T1000 (cell line): Measurements from ENCODE around the gene TIGD2.
"Not testable (repeated sequence)": the region's sequence is repeated elsewhere in the genome, so short reads cannot be mapped to it uniquely, and the experiment has no call there.

Experiments
- DNase-seq: peaks from one replicate; lab custom pipeline; 2025; ENCODE audit warnings: mixed read lengths; lab: John Stamatoyannopoulos, UW

TIGD2 gene

DNA sequence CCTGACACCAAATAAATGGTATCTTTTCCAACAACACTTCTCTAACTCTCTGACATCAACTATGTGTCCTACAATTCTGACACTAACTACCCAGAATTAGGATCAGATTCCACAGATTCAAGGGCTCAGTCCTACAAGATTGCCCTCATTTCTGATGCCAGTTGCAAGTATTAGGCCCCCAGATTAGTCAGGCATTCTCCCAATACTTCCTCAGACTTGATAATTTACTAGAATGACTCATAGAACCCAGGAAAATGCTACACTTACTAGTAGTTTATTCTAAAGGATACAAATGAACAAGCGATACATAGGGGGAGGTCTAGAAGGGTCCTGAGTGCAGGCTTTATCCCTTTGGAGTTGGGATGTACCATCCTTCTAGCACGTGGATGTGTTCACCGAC, 8.5 kb downstream of the TIGD2 start:
- DNase-seq, result no peak

DNA sequence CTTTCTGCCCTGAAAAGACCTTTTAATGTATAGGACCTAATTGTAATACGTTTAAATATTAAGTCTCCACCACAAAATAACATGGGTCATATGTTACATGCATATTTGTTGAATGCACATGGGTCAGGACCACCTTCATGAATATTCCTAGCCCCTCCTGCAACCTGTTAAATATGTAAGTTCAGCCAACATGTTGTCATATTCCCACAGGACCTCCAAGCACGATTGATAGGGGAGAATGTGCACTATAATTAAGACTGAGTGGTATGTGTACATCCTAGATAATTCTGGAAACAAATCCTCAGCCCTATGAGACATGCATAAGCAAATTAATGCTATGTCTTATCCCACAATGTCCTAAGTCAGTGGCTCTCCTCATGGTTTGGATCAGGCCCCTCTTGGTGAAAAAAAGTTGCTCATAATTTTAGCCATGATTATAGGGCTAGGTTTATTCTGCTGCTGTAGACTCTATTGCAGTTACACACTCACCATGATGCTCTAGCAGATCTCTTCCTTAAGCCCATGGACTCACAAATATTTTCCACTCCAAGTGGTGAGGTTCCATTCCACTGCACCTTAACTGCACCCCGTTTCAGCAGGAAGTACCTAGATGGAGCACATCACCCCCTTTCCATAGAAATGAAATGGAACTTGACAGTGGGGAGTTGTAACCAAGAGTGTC, 10.2 kb downstream of the TIGD2 start:
- DNase-seq, result no peak

DNA sequence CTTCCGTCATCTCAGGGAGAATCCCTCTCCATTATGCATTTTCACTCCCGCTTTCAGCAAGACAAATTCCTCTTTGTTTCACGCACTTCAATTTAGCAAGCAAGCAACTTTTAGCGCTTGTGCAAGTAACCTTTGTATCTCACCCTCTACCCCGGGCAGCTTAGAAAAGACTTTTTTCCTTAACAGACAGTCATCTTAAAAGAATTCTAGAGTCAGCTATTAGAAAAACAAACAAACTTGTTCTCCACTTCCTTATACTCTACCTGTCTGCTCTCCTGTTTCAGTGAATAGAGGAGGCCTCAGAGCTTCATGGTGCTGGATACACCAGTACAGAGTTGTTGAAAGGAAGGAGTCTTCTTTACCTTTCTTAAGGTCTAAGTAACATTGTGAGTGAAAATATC, 12.1 kb downstream of the TIGD2 start:
- no peak for DNase-seq

DNA sequence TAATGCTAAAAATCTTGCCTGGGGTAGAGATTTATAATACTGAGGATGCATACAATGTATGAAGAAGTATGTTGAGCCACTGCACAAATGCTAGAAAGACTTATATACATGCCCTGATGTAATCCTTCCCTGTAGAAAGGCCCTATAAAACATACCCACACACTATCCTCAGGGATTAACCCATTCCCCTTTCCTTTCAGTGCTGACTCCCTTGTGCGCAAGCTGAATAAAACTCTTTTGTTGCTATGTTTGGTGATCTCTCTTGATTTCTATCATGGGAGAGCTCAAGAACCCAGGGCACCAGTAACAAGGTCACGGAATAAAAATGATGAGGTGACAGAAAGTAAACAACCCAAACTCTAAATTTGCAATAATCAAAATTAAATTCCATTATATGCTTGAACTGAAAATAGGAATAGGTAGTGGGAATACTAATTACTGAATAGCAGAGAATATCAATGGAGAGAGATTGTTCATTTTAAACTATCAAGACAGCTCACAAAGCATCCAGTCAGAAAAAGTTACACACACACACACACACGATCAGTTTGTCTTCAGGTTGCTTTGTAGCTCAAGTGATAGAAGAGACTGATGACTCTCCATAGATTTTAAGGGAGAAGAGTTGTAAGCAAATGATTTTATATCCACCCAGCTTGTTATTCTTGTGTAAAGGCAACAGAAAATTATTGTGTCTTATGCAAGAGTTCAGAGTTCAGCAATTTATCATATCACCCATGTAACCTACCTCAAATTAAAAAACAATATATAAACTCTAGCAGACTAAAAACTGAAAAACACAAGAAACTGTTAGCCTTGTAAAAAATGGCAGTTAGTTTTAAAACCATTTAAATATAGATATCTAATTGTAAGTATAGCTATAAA, 14.8 kb downstream of the TIGD2 start:
- DNase-seq, result no peak

DNA sequence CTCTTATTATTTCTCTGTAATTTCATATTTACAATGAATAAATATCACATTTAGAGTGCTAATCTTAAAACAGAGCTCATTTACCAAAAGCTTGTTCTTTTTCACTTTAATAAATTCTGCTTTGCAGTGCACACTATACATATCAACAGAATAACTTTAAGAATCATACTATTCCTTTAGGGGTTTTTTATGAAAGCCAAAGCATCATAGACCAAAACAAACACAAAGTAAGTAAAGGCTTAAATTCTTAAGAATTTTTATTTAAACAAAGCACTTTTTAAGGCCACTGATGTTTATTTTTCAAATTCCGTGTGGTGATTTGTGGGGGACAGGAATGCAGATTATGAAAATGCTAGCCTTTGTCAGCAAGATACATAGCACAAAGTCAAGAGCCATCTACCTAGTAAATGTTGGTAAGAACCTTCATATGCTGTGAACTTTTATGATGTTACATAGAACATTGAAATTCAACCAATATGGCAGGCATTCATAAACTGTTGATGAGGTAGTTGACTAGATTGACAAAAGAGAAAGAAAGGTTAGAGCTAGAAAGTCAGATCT, 17.8 kb downstream of the TIGD2 start:
- DNase-seq, result no peak

DNA sequence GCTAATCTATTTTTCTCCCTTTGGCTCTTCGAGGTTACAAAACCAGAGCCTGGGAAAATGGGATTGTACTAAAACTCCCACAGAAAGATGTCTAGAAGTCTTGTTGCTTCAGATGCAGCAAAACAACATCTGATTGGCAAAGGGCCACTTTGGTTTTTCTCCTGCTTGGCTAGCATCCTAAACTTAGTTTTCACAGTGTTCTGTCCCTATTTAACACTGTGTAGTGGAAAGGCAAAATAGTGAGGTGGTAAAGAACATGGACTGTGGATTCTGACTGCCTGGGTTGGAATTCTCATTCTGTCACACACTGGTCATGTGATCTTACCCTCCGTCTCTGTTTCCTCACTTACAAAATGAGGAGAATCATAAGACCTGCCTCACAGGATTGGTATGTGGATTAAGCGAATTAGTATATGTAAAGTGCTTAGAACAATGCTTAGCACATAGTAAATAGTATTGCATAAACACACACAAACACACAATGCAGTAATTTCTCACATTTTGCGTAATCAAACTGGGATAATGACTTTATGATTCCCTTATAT, 23.5 kb downstream of the TIGD2 start:
- DNase-seq, result no peak

DNA sequence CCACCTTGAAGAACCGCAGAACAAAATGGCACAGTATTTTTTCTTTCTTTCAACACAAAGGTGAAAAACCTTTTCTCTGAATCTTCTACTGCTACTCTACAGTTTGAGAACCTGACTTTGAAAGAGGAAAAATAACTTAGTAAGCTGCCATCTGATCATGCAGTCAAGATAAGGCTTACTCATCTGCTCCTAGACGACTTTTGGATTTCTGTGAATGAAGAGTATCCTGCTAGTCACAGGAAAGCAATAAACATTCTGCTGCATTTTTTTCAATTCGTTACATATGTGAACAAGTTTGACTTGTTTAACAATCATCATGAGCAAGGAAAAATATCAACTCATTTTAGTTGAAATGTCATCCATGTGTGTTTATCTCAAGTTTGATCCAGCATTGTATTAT, 25.2 kb downstream of the TIGD2 start:
- DNase-seq, result no peak

DNA sequence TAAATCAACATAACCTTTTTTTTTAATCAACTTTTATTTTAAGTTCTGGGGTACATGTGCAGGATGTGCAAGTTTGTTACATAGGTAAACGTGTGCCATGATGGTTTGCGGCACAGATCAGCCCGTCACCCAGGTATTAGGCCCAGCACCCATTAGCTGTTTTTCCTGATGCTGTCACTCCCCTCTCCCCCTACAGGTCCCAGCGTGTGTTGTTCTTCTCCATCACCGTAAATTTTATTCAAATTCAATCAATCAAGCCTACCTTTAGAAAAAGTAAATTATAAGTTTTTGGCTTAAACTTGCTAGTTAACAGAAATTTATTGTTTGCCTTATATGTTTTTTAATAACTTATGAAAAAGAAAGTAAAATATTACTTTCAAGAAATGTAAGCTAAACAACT, 25.9 kb downstream of the TIGD2 start:
- no peak for DNase-seq

DNA sequence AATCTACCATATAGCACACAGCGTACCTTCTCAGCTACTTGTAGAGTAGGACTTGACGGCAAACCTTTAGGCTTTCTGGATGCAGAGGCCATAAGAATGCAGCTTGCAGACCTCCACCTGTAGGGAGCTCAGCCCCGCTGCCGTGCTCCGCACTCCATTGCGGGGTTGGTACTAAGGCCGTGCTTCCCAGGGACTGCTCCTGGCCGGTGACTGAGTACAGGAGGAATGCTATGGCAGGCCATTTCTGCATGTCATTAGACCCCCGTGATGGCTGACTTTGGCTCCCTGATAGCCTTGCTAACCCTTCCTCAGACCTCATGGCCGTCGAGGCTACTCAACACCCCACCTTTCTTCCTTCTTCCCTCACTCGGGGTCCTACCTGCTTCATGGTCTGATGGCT, 26.4 kb downstream of the TIGD2 start:
- no peak for DNase-seq

DNA sequence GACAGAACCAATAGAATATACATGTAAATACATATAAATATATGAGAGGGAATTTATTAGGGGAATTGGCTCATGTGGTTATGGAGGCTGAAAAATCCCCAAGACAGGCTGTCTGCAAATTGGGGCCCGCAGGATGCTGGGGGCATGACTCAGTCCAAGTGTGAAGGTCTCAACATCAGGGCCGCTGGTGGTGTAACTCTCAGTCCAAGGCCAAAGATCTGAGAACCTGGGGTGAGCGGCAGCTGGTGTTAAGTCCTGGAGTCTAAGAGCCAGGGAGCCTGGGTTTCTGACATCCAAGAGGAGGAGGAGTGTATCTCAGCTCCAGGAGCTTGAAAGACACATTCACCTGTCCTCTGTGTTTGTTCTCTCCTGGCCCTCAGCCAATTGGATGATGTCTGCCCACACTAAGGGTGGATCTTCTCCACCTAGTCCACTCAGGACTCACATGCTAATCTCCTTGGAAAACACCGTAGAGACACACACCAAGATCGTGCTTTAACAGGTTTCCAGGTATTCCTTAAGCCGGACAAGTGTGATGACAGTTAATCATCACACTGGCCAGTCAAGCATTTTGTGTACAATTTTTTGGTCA, 28.9 kb downstream of the TIGD2 start:
- no peak for DNase-seq

DNA sequence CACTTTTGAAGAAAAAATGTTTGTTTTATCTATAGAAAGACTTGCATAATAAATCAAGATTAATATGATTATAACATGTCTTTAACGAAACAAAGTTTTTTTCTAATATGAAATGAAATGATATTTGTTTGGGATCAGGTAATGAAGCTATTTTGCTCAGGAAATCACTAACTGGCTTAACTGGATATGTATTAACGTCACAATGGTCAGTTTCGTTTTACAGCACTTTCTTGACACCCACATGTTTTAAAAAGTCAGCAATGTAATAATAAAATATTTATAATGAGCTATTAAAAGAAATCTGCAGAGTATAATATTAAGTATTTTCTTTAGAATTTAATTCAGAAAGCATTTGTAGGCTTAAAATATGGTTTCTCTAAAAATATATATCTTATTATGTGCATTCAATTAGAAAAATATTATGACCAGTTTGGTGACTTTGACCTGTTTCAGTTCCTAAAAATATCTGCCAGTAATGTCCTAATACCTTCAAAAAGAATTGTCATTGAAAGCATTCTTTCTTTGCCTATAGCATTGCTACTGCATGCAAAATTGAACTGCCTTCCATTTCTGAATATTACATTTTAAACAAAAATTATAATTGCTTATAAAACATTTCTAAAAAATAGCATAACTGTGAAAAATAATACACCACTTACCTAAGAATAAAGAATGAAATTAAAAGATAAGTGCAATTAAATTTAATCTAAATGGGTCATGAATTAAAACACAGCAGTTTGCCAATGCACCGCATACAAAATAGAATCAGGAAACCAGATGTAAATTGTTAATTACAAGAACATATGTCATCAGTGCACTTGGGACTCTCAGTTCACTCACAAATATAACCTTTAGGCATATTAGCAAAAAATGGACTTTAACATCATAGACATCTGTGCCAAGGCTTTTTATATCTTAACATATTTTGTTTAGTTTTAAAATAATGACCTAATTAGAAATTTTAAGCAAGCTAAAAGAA, 31.6 kb downstream of the TIGD2 start:
- DNase-seq, result no peak

DNA sequence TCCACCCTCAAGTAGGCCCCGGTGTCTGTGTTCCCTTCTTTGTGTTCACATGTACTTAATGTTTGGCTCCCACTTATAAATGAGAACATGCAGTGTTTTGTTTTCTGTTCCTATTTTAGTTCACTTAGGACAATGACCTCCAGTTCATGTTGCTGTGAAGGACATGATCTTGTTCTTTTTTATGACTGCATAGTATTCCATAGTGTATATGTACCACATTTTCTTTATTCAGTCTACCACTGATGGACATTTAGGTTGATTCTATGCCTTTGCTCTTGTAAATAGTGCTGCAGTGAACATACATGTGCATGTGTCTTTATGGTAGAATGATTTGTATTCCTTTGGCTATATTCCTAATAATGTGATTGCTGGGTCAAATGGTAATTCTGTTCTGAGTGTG, 33.3 kb downstream of the TIGD2 start:
- DNase-seq, result not testable (repeated sequence)

DNA sequence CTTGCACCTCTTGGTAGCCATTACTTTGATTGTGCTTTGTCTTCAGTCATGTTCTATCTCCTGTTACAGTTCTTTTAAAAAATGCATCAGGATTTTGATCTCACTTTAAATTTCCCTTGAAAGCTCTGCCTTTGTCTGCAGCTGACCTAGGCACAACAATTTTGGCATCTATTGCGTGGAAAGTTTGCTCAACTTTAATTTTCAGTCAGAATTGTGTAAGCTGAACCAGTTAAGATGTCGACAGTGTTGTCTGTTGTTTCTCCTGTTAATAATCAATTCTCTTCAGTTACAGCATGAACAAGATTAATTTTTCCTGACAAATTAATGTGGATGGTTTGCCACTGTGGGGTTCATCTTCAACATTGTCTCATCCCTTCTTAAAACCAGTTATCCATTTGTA, 34.9 kb downstream of the TIGD2 start:
- no peak for DNase-seq

DNA sequence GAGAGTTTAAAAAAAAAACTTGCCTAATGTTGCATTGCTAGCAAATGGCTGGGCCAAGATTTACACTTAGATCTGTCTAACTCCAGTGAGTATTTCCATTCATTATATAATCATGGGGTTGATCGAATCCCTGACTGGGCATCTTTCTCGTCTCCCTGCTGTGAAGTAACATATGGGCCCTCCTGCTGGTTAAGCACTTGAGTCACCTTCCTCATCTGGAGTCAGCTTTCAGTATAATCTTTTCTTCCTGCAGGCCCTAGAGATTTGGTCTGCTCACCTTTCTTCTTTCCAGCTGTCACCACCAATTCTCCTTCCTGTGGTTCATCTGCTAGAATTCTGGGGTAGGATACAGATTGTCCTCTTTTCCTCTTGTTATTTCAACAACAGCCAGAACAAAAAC, 41.6 kb downstream of the TIGD2 start:
- DNase-seq, result no peak

DNA sequence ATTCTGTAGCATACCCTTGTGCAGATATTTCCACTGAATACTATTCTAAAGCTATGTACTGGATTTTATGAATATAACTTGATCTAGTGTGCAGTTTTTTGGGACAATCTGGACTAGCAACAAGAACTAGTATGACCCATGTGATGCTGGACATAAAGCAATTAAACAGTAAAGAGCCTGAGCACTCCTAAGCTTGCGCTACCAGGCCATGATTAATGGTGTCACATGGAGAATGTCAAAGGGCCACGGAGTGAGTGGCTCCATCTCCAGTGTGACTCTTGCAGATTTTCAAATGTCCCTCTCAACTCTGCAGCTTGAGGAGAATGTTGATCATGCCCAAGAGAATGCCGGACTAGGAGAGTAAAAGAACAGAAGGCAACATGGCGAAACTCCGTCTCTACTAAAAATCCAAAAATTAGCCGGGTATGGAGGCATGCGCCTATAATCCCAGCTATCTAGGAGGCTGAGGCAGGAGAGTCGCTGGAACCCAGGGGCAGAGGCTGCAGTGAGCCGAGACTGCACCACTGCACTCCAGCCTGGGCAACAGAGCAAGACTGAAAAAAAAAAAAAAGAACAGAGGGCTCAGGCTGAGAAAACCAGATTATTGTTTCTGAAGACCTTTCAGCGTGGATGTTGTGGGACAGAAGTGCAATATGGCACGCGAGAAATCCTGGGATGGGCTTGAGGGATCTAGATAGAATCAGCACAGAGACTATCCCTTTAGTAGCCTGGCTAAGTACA, 45.0 kb downstream of the TIGD2 start:
- no peak for DNase-seq

DNA sequence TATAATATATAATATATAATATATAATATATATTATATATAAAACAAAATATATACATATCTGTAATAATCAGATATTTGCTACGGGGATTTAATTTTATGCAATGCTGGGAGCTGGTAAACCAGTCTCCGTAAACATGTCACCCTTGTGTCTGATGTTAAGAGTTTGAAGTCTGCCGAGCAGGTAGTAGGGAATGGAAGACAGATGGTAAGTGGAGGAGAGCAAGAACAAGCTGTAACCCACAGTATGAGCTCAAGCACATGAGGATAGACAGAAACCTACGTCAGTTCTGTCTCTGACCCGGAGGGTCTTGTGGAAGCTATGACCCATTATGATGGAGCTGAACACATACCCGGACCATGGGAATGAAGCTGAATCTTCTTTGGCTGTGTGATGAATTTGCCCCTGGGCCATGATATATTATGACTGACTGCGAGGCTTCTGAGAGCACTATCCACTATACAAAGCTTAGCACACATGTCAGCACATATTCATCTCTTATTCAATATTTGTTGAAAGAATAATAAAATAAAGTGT, 46.2 kb downstream of the TIGD2 start:
- DNase-seq, result no peak

DNA sequence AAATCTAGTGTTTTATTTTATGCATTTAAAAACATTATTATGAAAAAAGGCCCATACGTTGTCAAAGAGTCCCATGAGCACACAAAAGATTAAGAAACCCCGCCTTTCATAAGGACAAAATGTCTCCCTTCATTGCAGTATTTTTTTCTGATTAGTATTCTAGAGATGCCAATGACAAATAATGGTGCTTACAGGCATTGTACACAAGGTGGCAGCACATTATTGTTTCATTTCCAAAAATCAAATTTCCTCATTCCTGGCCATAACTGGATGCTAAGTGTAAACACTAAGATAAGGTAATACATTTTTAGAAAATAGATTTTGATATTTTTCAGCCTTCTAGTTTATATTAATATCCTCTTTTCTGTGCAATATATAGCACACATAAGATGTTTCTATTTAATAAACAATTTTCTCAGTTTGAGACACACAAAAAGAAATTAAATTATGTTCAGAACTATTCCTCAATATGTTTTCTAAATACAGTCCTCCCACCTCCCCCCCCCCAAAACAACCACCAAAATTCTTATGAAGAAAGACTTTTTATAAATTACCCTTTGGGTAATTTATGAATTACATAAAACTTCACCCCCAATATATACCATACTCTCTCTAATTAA, 47.7 kb downstream of the TIGD2 start:
- DNase-seq, result no peak

DNA sequence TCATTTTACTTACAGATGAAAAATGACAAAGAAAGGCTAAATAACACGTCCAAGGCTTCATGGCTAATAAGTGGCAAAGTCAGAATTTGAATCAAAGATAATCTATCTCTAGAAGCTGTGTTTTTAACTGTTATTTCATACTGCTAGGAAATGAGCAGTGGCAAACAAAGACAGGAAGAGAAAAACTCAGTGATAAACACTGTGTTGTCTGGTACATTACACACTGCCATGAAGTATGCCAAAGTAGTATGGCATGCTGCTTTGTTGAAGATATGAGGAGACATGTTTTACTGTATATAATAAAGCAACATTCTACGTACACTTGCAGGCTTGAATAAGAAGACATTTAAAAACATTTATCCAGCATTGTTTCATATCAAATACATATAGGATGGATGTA, 49.5 kb downstream of the TIGD2 start:
- DNase-seq, result no peak

DNA sequence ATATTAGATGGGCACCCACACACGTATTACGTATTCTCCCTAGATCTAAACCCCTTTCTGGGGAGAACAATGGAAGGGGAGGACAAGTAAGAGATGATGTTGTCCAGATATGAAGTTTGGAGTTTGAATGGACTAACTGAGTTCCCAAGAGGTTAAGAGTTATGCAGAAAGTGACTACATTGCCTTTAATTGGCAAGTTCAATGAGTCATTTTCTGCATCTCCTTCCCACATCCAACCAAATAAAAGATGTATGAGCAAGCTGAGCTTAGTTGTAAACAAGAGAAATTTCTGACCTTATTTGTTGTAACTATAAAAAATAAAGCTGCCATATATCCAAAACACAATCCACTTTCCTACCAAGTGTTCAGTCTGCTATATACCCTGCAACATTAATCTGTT, 50.5 kb downstream of the TIGD2 start:
- no peak for DNase-seq

DNA sequence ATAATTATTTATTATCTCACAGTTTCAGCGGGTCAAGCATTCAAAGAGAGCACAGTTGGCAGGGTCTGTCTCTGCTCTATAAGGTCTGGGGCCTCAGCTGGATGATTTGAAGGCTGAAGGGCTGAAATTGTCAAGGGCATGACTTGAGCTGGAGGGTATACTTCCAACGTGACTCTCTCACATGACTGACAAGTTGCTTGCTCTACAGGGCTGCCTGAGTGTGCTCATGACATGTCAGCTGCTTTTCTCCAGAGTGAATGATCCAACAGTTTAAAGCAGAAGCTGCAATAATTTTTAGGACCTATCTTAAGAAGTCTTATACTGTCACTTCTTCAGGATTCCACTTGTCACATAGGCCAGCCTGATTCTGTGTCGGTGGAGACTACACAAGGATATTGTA, 51.2 kb downstream of the TIGD2 start:
- DNase-seq, result no peak
